Prostate gland (tissue), 2 donors: ENCODE measurements around the gene ZNF804B. TPM values are rescaled to one million over a fixed set of nuclear protein-coding genes. Genes with fewer than 3 reads are reported as not detected.

Source experiments
- DNase-seq: peaks from one replicate; pipeline ENCODE4 v3.0.0-alpha.2; 2019; ENCODE audit warnings: low spot score
- H3K27ac ChIP-seq, 2 donors: fragments of 200-600 bp; sonication (generic); 2 replicates each; pipeline ENCODE4 v1.5.1; 2017 to 2019
- H3K27me3 ChIP-seq: fragments of 200-600 bp; sonication (generic); replicated peaks from 2 replicates; pipeline ENCODE4 v1.5.1; 2019; ENCODE audit not compliant: insufficient read depth
- H3K36me3 ChIP-seq, 2 donors: fragments of 200-600 bp; sonication (generic); 1 replicate in 1 of 2; 2 replicates in 1 of 2; pipeline versions ENCODE4 v1.5.1 to v1.8.1; 2017 to 2019
- H3K4me1 ChIP-seq: fragments of 200-600 bp; sonication (generic); replicated peaks from 2 replicates; pipeline ENCODE4 v1.5.1; 2019
- H3K4me3 ChIP-seq, 2 donors: fragments of 200-600 bp; sonication (generic); 2 replicates each; pipeline ENCODE4 v1.5.1; 2017 to 2019
- H3K9me3 ChIP-seq: fragments of 200-600 bp; sonication (generic); 2 replicates; pipeline ENCODE4 v1.5.1; 2017
- CTCF ChIP-seq, 4 experiments: fragments of 200-600 bp in 2 of 4; fragments of 450-650 bp in 2 of 4; sonication (generic) in 2 of 4; IDR thresholded peaks; 1 replicate in 3 of 4; 2 replicates in 1 of 4; pipeline ENCODE4 v1.5.1; 2016 to 2019; ENCODE audit warnings: antibody characterized with exemption in 4 of 4, mild to moderate bottlenecking in 2 of 4, moderate library complexity in 2 of 4
- POLR2A ChIP-seq: fragments of 450-650 bp; IDR thresholded peaks from one replicate; pipeline ENCODE4 v1.6.1; 2016; ENCODE audit warnings: antibody characterized with exemption, mild to moderate bottlenecking
- POLR2AphosphoS5 ChIP-seq: sonication (generic); formaldehyde crosslinking; IDR thresholded peaks from one replicate; pipeline ENCODE4 v1.6.1; 2017; ENCODE audit warnings: antibody characterized with exemption
- WGBS: methylation state at CpG from one replicate; pipeline ENCODE4 v1.1.5; 2018; 5-methylcytosine and 5-hydroxymethylcytosine counted together
- intact Hi-C: fragments of 100-400 bp; cut with DNase I; formaldehyde crosslinking; loops from one replicate; pipeline ENCODE4 v1.14.2; 2022
- total RNA-seq, 2 donors: library from RNA; depleted of rRNA; stranded (reverse); fragments of >200 nt; gene quantifications; one replicate each; pipeline ENCODE4 v1.1.0, GENCODE V29; 2016

The ZNF804B gene
- total RNA-seq, 2 donors from 2014 or later: 0.05 TPM; not detected in 1

- Histone ChIP-seq H3K4me3 (no peak overlapping the region), H3K27me3 (no peaks in the 10 kb centered on the region), H3K4me1 (no peaks in the 10 kb centered on the region), H3K36me3 (no peaks in the 10 kb centered on the region), H3K9me3 (no peaks in the 10 kb centered on the region), H3K27ac (no peak overlapping the region)
- 45% methylated on average over 3 of the region's 3 CpGs for WGBS
- no peak for DNase-seq
- intact Hi-C loops: no loop called here
- TF ChIP-seq CTCF (IDR thresholded peaks at IDR 0.05): no peak
- no peak for TF ChIP-seq POLR2A
- no peak for TF ChIP-seq POLR2AphosphoS5
Measured at GRCh38 chr7:89133357-89133756, 373.9 kb downstream of the ZNF804B start.

GRCh38 chr7:89133819-89134218 is 374.3 kb downstream of the ZNF804B start:
- H3K27me3 ChIP-seq: no peaks in the 10 kb centered on the region
- intact Hi-C loops: no loop called here
- 35% methylated on average over 2 of the region's 2 CpGs for WGBS
- DNase-seq: no peak
- no peaks in the 10 kb centered on the region for H3K9me3 ChIP-seq
- H3K4me1 ChIP-seq: no peaks in the 10 kb centered on the region
- no peak overlapping the region for H3K27ac ChIP-seq
- no peaks in the 10 kb centered on the region for H3K36me3 ChIP-seq
- no peak for TF ChIP-seq POLR2AphosphoS5
- TF ChIP-seq POLR2A: no peak
- no peak for TF ChIP-seq CTCF (IDR thresholded peaks at IDR 0.05)
- H3K4me3 ChIP-seq: no peak overlapping the region

GRCh38 chr7:89145801-89146200 is 386.3 kb downstream of the ZNF804B start:
- no peak overlapping the region for H3K4me3 ChIP-seq
- DNase-seq: no peak
- intact Hi-C loops: no loop called here
- no peaks in the 10 kb centered on the region for H3K9me3 ChIP-seq
- no peak for TF ChIP-seq POLR2A
- H3K4me1 ChIP-seq: no peaks in the 10 kb centered on the region
- H3K27me3 ChIP-seq: no peaks in the 10 kb centered on the region
- H3K27ac ChIP-seq: no peak overlapping the region
- H3K36me3 ChIP-seq: no peaks in the 10 kb centered on the region

GRCh38 chr7:89160107-89160506 is 400.6 kb downstream of the ZNF804B start:
- H3K36me3 ChIP-seq: no peaks in the 10 kb centered on the region
- intact Hi-C loops: no loop called here
- H3K27me3 ChIP-seq: no peaks in the 10 kb centered on the region
- no peak for TF ChIP-seq POLR2A
- TF ChIP-seq CTCF (IDR thresholded peaks at IDR 0.05): no peak
- no peaks in the 10 kb centered on the region for H3K9me3 ChIP-seq
- 81% methylated on average over 2 of the region's 2 CpGs for WGBS
- no peaks in the 10 kb centered on the region for H3K4me1 ChIP-seq
- DNase-seq: no peak
- no peak overlapping the region for H3K4me3 ChIP-seq
- H3K27ac ChIP-seq: no peak overlapping the region

GRCh38 chr7:89165421-89165820 is 405.9 kb downstream of the ZNF804B start:
- Histone ChIP-seq H3K4me3 (no peak overlapping the region), H3K36me3 (no peaks in the 10 kb centered on the region), H3K27me3 (no peaks in the 10 kb centered on the region), H3K4me1 (no peaks in the 10 kb centered on the region), H3K27ac (no peak overlapping the region), H3K9me3 (no peaks in the 10 kb centered on the region)
- no peak for DNase-seq
- WGBS: 49% methylated on average over 3 of the region's 3 CpGs
- TF ChIP-seq POLR2AphosphoS5: no peak
- TF ChIP-seq POLR2A: no peak
- no peak for TF ChIP-seq CTCF (IDR thresholded peaks at IDR 0.05)
- intact Hi-C loops: no loop called here

- no peak for TF ChIP-seq CTCF (IDR thresholded peaks at IDR 0.05)
- no peak for TF ChIP-seq POLR2AphosphoS5
- no peak for TF ChIP-seq POLR2A
Measured at GRCh38 chr7:89170628-89171027, 411.1 kb downstream of the ZNF804B start.

More at GRCh38 chr7:89170628-89171027, 411.1 kb downstream of the ZNF804B start:
- H3K4me1 ChIP-seq: no peaks in the 10 kb centered on the region
- H3K27me3 ChIP-seq: no peaks in the 10 kb centered on the region
- intact Hi-C loops: no loop called here
- H3K9me3 ChIP-seq: no peaks in the 10 kb centered on the region
- whole genome bisulfite sequencing: 85% methylated on average over 1 of the region's 1 CpG
- no peak for DNase-seq
- no peak overlapping the region for H3K4me3 ChIP-seq
- no peak overlapping the region for H3K27ac ChIP-seq
- H3K36me3 ChIP-seq: no peaks in the 10 kb centered on the region
